VCaP (cell line): Measurements from ENCODE around the gene PSMG3.
A peak's percentile ranks its signal among the peaks of the same experiment; 100 is the strongest.

Experiments used
- H3K27ac ChIP-seq: fragments of 450-650 bp; 2 replicates; pipeline ENCODE4 v1.5.1; 2017
- CTCF ChIP-seq: fragments of 450-650 bp; conservative IDR thresholded peaks from 2 replicates; pipeline ENCODE4 v1.5.1; 2017; ENCODE audit warnings: mild to moderate bottlenecking, moderate library complexity

PSMG3 gene

GRCh38 chr7:1563981-1564602, 5.7 kb downstream of the PSMG3 start:
- TF ChIP-seq CTCF, result no peak
- no peak overlapping the region for H3K27ac ChIP-seq

GRCh38 chr7:1562597-1563051, 7.2 kb downstream of the PSMG3 start:
- H3K27ac ChIP-seq, result no peak overlapping the region
- no peak for TF ChIP-seq CTCF

GRCh38 chr7:1562116-1562515, 7.7 kb downstream of the PSMG3 start:
- H3K27ac ChIP-seq, result no peak overlapping the region
- no peak for TF ChIP-seq CTCF

- H3K27ac ChIP-seq, result no peak overlapping the region
- TF ChIP-seq CTCF, result no peak
These were observed 8.5 kb downstream of the PSMG3 start for GRCh38 chr7:1561036-1561940.

- H3K27ac ChIP-seq, result peak overlapping the region; percentile 88; the same call in 1 of the 2 replicates
- TF ChIP-seq CTCF, result no peak
These were observed 9.2 kb downstream of the PSMG3 start for GRCh38 chr7:1560620-1561031.

GRCh38 chr7:1559626-1560590, 9.9 kb downstream of the PSMG3 start:
- peak overlapping the region; percentile 88 for H3K27ac ChIP-seq
- TF ChIP-seq CTCF, result no peak
